SK-N-MC (cell line): ENCODE data around the gene AP5B1.
"Not testable (repeated sequence)": the region's sequence is repeated elsewhere in the genome, so short reads cannot be mapped to it uniquely, and the experiment has no call there.

ENCODE experiments used
- DNase-seq: peaks from one replicate; pipeline ENCODE4 v3.0.0-alpha.2; 2011; ENCODE audit warnings: low read depth, low spot score
- H3K27ac ChIP-seq: fragments of 200-600 bp; sonication (generic); 2 replicates; pipeline ENCODE4 v1.5.1; 2016; ENCODE audit warnings: mixed run types
- H3K36me3 ChIP-seq: fragments of 200-600 bp; sonication (generic); 2 replicates; pipeline ENCODE4 v1.6.1; 2017; ENCODE audit warnings: antibody characterized with exemption, low read length, mixed read lengths; ENCODE audit not compliant: insufficient read depth
- H3K4me3 ChIP-seq: fragments of 200-600 bp; sonication (generic); 2 replicates; pipeline ENCODE4 v1.5.1; 2016
- H3K9ac ChIP-seq: fragments of 200-600 bp; sonication (generic); 2 replicates; pipeline ENCODE4 v1.8.0; 2017; ENCODE audit warnings: mixed run types, mixed read lengths; ENCODE audit not compliant: insufficient read length
- H3K9me3 ChIP-seq: fragments of 200-600 bp; sonication (generic); 2 replicates; pipeline ENCODE4 v1.6.1; 2017; ENCODE audit warnings: low read depth, mild to moderate bottlenecking, antibody characterized with exemption, low read length, moderate library complexity, mixed read lengths
- EZH2 ChIP-seq: fragments of 200-600 bp; sonication (generic); IDR thresholded peaks from one replicate; pipeline ENCODE4 v1.6.1; 2017; ENCODE audit warnings: antibody characterized with exemption
- FOXP2 ChIP-seq: optimal IDR thresholded peaks from 2 replicates; pipeline ENCODE3; 2011; ENCODE audit warnings: mild to moderate bottlenecking, moderate library complexity; ENCODE audit not compliant: insufficient read depth; ENCODE audit errors: extremely low read length, control extremely low read depth
- POLR2AphosphoS5 ChIP-seq: IDR thresholded peaks from 2 replicates; pipeline ENCODE4 v1.6.1; 2012; ENCODE audit warnings: mild to moderate bottlenecking, low read depth, low read length, borderline replicate concordance

Gene AP5B1

DNA sequence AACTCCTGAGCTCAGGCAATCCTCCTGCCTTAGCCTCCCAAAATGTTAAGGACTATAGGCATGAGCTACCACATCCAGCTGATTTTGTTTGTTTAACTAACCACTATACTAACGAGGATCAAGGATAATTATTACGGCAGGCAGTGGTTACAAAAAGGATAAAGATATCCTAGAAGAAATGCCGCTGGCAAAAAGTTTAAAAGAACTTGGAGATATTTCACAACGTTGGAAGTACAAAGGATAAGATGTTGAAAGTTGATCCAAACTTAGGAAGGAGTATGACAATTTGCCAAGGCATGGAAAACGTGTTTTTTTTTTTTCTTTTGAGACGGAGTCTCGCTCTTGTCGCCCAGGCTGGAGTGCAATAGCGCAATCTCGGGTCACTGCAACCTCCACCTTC, 13.4 kb downstream of the AP5B1 start:
- no peak for DNase-seq
- H3K9me3 ChIP-seq = no peaks in the 10 kb centered on the region
- H3K27ac ChIP-seq = no peak overlapping the region
- H3K4me3 ChIP-seq = no peak overlapping the region
- H3K9ac ChIP-seq = no peak overlapping the region
- no peak for TF ChIP-seq POLR2AphosphoS5
- TF ChIP-seq EZH2 = no peak
- no peak for TF ChIP-seq FOXP2
- no peaks in the 10 kb centered on the region for H3K36me3 ChIP-seq

- no peak for DNase-seq
- Histone ChIP-seq H3K4me3 (no peak overlapping the region), H3K36me3 (no peaks in the 10 kb centered on the region), H3K9ac (no peak overlapping the region), H3K9me3 (no peaks in the 10 kb centered on the region), H3K27ac (no peak overlapping the region)
- TF ChIP-seq EZH2 = no peak
- TF ChIP-seq FOXP2 = no peak
- no peak for TF ChIP-seq POLR2AphosphoS5
These were observed 14.2 kb downstream of the AP5B1 start for GRCh38 chr11:65766535-65766934.

DNA sequence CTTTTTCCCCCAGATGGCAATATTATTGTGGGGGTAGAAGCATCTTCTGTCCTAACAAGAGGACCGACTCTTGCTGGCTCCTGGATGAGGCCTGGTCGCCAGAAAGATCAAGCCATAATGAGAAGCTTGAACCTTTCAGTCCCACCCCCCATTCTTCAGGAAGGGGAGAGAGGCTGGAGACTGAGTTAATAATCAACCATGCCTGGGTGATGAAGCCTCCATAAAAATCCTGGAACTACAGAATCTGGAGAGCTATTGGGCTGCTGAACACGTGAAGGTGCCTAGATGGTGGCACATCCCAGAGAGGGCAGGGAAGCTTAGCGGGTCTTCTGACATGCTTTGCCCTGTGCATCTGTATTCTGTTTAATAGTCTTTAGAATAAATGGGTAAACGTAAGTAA, 16.3 kb downstream of the AP5B1 start:
- Histone ChIP-seq H3K27ac (no peak overlapping the region), H3K9ac (no peak overlapping the region), H3K9me3 (no peaks in the 10 kb centered on the region), H3K4me3 (no peak overlapping the region), H3K36me3 (no peaks in the 10 kb centered on the region)
- TF ChIP-seq EZH2 (no peak), FOXP2 (no peak), POLR2AphosphoS5 (no peak)
- no peak for DNase-seq

GRCh38 chr11:65762816-65763215, 18.0 kb downstream of the AP5B1 start:
- H3K27ac ChIP-seq, H3K9ac ChIP-seq: not testable (repeated sequence)

GRCh38 chr11:65762169-65762568, 18.6 kb downstream of the AP5B1 start:
- not testable (repeated sequence) for H3K4me3 ChIP-seq, H3K27ac ChIP-seq, H3K9ac ChIP-seq, H3K36me3 ChIP-seq, H3K9me3 ChIP-seq, DNase-seq

More at GRCh38 chr11:65762816-65763215, 18.0 kb downstream of the AP5B1 start:
- H3K9me3 ChIP-seq, H3K4me3 ChIP-seq, DNase-seq, H3K36me3 ChIP-seq: not testable (repeated sequence)

DNA sequence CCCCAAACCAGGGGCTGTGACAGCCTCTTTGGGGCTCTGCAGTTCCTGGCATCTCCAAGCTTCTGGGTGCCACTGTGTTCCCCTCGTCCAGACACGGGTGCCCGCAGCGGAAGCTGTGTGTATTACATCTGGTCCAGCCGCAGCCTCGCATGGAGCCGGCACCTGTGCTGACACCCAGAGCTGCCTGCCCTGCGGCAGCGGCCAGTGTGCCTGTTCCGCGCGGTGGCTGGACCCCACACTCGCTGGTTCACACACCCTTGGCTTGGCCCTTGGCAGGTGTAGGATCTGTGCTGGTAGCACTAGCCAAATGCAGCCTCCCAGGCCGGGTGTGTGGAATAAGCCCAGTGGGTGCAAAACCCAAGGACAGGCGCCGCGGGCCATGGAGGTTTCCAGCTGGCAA, 35.7 kb downstream of the AP5B1 start:
- DNase-seq = no peak
- Histone ChIP-seq H3K27ac (no peak overlapping the region), H3K9ac (no peak overlapping the region), H3K36me3 (no peaks in the 10 kb centered on the region), H3K4me3 (no peak overlapping the region), H3K9me3 (0 out of 2 replicates have a peak, but pooled peaks cover 3% of the 10 kb centered on the region)
- TF ChIP-seq FOXP2 = no peak
- no peak for TF ChIP-seq POLR2AphosphoS5
- no peak for TF ChIP-seq EZH2

DNA sequence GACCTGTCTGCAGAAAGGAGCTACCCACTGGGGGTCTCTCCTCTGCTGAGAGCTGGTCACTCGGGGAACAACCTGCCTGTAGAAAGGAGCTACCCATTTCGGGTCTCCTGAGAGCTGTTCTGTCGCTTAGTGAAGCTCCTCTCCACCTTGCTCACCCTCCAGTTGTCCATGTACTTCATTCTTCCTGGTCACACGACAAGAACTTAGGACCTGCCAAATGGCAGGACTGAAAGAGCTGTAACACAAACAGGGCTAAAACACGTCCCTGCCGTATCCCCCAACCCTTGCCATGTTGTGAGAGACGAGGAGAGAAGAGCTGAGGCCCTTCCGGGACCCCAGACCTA, 36.1 kb downstream of the AP5B1 start:
- H3K36me3 ChIP-seq = no peaks in the 10 kb centered on the region
- no peak for TF ChIP-seq EZH2
- no peak for TF ChIP-seq FOXP2
- no peak for TF ChIP-seq POLR2AphosphoS5
- no peak overlapping the region for H3K27ac ChIP-seq
- no peak overlapping the region for H3K4me3 ChIP-seq
- DNase-seq = no peak
- H3K9ac ChIP-seq = no peak overlapping the region
- 0 out of 2 replicates have a peak, but pooled peaks cover 3% of the 10 kb centered on the region for H3K9me3 ChIP-seq

GRCh38 chr11:65744026-65744698, 36.6 kb downstream of the AP5B1 start:
- H3K9ac ChIP-seq = no peak overlapping the region
- H3K36me3 ChIP-seq = no peaks in the 10 kb centered on the region
- TF ChIP-seq POLR2AphosphoS5 = no peak
- TF ChIP-seq EZH2 = no peak
- no peak for TF ChIP-seq FOXP2
- no peak overlapping the region for H3K27ac ChIP-seq
- no peak overlapping the region for H3K4me3 ChIP-seq
- DNase-seq = no peak
- 0 out of 2 replicates have a peak, but pooled peaks cover 3% of the 10 kb centered on the region for H3K9me3 ChIP-seq

- Histone ChIP-seq H3K36me3 (no peaks in the 10 kb centered on the region), H3K9me3 (0 out of 2 replicates have a peak, but pooled peaks cover 3% of the 10 kb centered on the region), H3K27ac (no peak overlapping the region), H3K9ac (no peak overlapping the region), H3K4me3 (no peak overlapping the region)
- TF ChIP-seq FOXP2 = no peak
- TF ChIP-seq POLR2AphosphoS5 = no peak
- no peak for TF ChIP-seq EZH2
- no peak for DNase-seq
These were observed 37.1 kb downstream of the AP5B1 start for GRCh38 chr11:65743681-65744025.
